Large intestine (tissue), 3 donors: ENCODE results near the gene ZNF101. TPM values are rescaled to one million over a fixed set of nuclear protein-coding genes. Genes with fewer than 3 reads are reported as not detected.
"Not testable (repeated sequence)": the region's sequence is repeated elsewhere in the genome, so short reads cannot be mapped to it uniquely, and the experiment has no call there.

ENCODE experiments used
- DNase-seq, 2 donors: peaks; one replicate each; pipeline versions ENCODE4 v3.0.0 to v3.0.0-alpha.2; 2013
- H3K27ac ChIP-seq: one replicate; pipeline ENCODE4 v1.5.1; 2013; ENCODE audit warnings: low read length
- H3K27me3 ChIP-seq: 2 replicates; pipeline ENCODE4 v1.6.1; 2013; ENCODE audit warnings: low read length; ENCODE audit not compliant: control insufficient read depth, insufficient read depth
- H3K36me3 ChIP-seq: 2 replicates; pipeline ENCODE4 v1.6.1; 2013; ENCODE audit warnings: low read length; ENCODE audit not compliant: control insufficient read depth, insufficient read depth
- H3K4me1 ChIP-seq: one replicate; pipeline ENCODE4 v1.6.1; 2013; ENCODE audit warnings: low read length; ENCODE audit not compliant: control insufficient read depth, insufficient read depth
- H3K4me3 ChIP-seq: one replicate; pipeline ENCODE4 v1.5.1; 2013; ENCODE audit warnings: low read length
- H3K9me3 ChIP-seq: one replicate; pipeline ENCODE4 v1.6.1; 2013; ENCODE audit warnings: mild to moderate bottlenecking, low read depth, low read length, moderate library complexity; ENCODE audit not compliant: control insufficient read depth
- WGBS: methylation state at CpG from one replicate; pipeline ENCODE4 v1.1.5; 2013; ENCODE audit warnings: low lambda C conversion rate; ENCODE audit not compliant: insufficient coverage; 5-methylcytosine and 5-hydroxymethylcytosine counted together
- polyA plus RNA-seq: library from polyadenylated mRNA; unstranded; fragments of 120-200 nt; gene quantifications from one replicate; pipeline ENCODE4 v1.2.1, GENCODE V29; 2013

ZNF101 gene
- polyA plus RNA-seq, 1 donor: 9.1 TPM

- Histone ChIP-seq H3K9me3 (peaks cover 30% of the 10 kb centered on the region), H3K36me3 (peaks cover 34% of the 10 kb centered on the region), H3K27ac (no peak overlapping the region), H3K27me3 (no peaks in the 10 kb centered on the region), H3K4me1 (no peaks in the 10 kb centered on the region), H3K4me3 (no peak overlapping the region)
- WGBS: 96% methylated on average over 7 of the region's 20 CpGs
- DNase-seq: no peak
These were observed 10.8 kb downstream of the ZNF101 start for GRCh38 chr19:19679176-19680073.

GRCh38 chr19:19686119-19686518, 17.5 kb downstream of the ZNF101 start:
- not testable (repeated sequence) for H3K4me3 ChIP-seq, H3K4me1 ChIP-seq, H3K27me3 ChIP-seq, H3K27ac ChIP-seq, DNase-seq, H3K36me3 ChIP-seq
- no CpG with 5 or more reads among the region's 15 CpGs for WGBS
- peaks cover 19% of the 10 kb centered on the region for H3K9me3 ChIP-seq

DNA sequence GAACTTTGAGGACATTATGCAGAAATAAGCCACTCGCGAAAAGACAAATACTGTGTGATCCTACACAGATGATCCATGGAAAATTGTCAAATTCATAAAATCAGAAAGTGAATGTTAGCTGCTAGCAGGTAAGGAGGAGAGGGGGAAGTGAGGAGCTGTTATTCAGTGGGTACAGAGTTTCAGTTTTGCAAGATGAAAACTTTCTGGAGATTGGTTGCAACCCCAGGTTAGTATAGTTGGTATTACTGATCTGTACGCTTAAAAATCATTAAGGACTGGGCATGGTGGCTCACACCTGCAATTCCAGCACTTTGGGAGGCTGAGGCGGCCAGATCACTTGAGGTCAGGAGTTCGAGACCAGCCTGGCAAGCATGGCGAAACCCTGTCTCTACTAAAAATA, 17.9 kb downstream of the ZNF101 start:
- Histone ChIP-seq H3K4me1 (no peaks in the 10 kb centered on the region), H3K27ac (no peak overlapping the region), H3K36me3 (no peaks in the 10 kb centered on the region), H3K4me3 (no peak overlapping the region), H3K9me3 (peaks cover 17% of the 10 kb centered on the region), H3K27me3 (no peaks in the 10 kb centered on the region)
- WGBS: 100% methylated on average over 2 of the region's 6 CpGs
- DNase-seq: no peak

GRCh38 chr19:19687090-19687489, 18.5 kb downstream of the ZNF101 start:
- H3K27ac ChIP-seq: no peak overlapping the region
- DNase-seq: no peak
- H3K36me3 ChIP-seq: no peaks in the 10 kb centered on the region

DNA sequence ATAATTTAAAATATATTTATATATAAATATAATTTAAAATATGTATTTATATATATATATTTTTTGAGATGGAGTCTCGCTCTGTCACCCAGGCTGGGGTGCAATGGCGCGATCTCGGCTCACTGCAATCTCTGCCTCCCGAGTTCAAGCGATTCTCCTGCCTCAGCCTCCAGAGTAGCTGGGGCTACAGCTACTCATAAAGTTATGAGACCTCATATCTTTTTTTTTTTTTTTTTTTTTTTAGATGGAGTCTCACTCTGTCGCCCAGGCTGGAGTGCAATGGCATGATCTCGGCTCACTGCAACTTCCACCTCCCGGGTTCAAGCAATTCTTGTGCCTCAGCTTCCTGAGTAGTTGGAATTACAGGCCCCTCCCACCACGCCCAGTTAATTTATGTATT, 20.4 kb downstream of the ZNF101 start:
- not testable (repeated sequence) for H3K4me3 ChIP-seq

More at GRCh38 chr19:19687090-19687489, 18.5 kb downstream of the ZNF101 start:
- Histone ChIP-seq H3K4me3 (no peak overlapping the region), H3K4me1 (no peaks in the 10 kb centered on the region), H3K9me3 (peaks cover 16% of the 10 kb centered on the region), H3K27me3 (no peaks in the 10 kb centered on the region)
- no CpG with 5 or more reads among the region's 3 CpGs for WGBS

DNA sequence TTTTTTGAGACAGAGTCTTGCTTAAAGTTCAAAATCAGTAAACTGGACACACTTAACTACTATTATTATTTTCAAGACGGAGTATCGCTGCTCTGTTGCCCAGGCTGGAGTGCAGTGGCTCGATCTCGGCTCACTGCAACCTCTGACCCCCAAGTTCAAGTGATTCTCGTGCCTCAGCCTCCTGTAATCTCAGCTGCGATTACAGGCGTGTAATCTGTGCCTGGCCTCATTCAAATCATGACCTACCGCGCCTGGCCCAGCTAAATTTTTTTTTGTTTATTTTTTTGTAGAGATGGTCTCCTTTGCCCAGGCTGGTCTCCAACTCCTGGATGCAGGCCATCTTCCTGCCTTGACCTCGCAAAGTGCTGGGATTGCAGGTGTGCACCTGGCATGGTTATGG, 23.0 kb downstream of the ZNF101 start:
- H3K27ac ChIP-seq: no peak overlapping the region
- no peaks in the 10 kb centered on the region for H3K4me1 ChIP-seq
- H3K9me3 ChIP-seq: peaks cover 8% of the 10 kb centered on the region
- H3K27me3 ChIP-seq: no peaks in the 10 kb centered on the region
- DNase-seq: no peak
- no peaks in the 10 kb centered on the region for H3K36me3 ChIP-seq
- WGBS: 100% methylated on average over 3 of the region's 10 CpGs
- no peak overlapping the region for H3K4me3 ChIP-seq

More for the DNA sequence above, 20.4 kb downstream of the ZNF101 start:
- DNase-seq, H3K27ac ChIP-seq, H3K27me3 ChIP-seq, H3K36me3 ChIP-seq, H3K4me1 ChIP-seq: not testable (repeated sequence)
- H3K9me3 ChIP-seq: peaks cover 14% of the 10 kb centered on the region
- WGBS: no CpG with 5 or more reads among the region's 10 CpGs

GRCh38 chr19:19696386-19696785, 27.7 kb downstream of the ZNF101 start:
- no peak overlapping the region for H3K4me3 ChIP-seq
- H3K4me1 ChIP-seq: no peaks in the 10 kb centered on the region
- no peaks in the 10 kb centered on the region for H3K27me3 ChIP-seq
- H3K36me3 ChIP-seq: no peaks in the 10 kb centered on the region
- no peak for DNase-seq
- H3K27ac ChIP-seq: no peak overlapping the region
- WGBS: no CpG with 5 or more reads among the region's 2 CpGs
- peaks cover 10% of the 10 kb centered on the region for H3K9me3 ChIP-seq

DNA sequence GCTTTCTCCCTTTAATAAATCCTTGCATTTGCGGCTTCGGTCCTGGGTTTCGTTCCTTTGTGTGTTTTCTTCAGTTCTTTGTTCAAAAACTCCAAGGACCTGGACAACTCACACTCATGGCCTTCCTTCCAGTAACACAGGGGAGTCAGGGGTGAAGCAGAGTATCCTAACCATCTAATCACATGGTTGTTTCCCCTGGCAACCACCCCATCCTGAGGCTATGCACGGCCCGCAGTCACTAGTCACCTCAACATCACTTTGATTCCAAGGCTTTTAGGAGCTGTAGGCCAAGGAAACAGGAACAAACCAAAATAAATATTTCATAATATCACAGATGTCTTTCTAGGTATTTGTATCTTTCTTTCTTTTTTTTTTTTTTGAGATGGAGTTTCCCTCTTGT, 28.9 kb downstream of the ZNF101 start:
- H3K4me3 ChIP-seq: no peak overlapping the region
- 100% methylated on average over 1 of the region's 5 CpGs for WGBS
- H3K27ac ChIP-seq: no peak overlapping the region
- peaks cover 11% of the 10 kb centered on the region for H3K9me3 ChIP-seq
- no peak for DNase-seq
- no peaks in the 10 kb centered on the region for H3K4me1 ChIP-seq
- H3K36me3 ChIP-seq: no peaks in the 10 kb centered on the region
- no peaks in the 10 kb centered on the region for H3K27me3 ChIP-seq

DNA sequence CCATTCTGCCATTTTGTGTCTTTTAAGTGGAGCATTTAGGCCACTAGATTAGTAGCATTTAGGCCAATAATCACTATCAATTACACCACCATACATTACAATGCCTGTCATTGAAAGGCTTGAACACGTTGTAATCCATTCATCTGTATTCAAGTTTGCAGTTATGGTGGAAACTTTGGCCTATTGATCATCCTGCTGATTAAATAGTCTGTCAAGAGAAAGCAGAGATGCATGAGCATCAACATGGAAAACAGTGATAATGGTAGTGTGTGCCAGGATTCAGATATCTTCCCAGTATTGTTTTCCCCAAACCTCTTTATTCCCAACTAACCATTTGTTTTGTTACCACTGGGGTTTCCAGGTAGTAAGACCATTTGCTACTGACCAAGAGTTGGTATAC, 31.9 kb downstream of the ZNF101 start:
- not testable (repeated sequence) for H3K27ac ChIP-seq, H3K27me3 ChIP-seq, H3K4me1 ChIP-seq, H3K4me3 ChIP-seq, DNase-seq, H3K36me3 ChIP-seq
- H3K9me3 ChIP-seq: peaks cover 11% of the 10 kb centered on the region
- WGBS: no CpG with 5 or more reads among the region's 1 CpG

DNA sequence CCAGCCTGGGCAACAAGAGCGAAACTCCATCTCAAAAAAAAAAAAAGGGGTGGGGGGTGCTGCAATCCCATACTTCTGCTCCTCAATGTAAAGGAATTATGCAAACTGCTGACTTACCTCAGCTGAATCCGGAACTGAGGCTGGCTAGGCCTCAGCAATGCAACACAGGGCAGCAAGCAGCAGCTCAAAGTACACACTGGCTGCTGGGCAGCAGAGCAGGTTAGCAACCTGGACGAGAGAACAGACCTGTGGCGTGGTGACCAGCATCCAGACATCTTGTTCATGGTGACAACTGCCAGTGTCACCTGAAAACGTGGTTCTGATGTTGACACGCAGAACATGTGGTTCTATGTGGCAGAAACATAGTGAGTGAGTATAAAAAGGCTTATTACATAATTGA, 36.2 kb downstream of the ZNF101 start:
- H3K9me3 ChIP-seq: peaks cover 35% of the 10 kb centered on the region
- H3K27ac ChIP-seq: no peak overlapping the region
- no peaks in the 10 kb centered on the region for H3K4me1 ChIP-seq

GRCh38 chr19:19710506-19710905, 41.9 kb downstream of the ZNF101 start:
- no peaks in the 10 kb centered on the region for H3K27me3 ChIP-seq
- peaks cover 34% of the 10 kb centered on the region for H3K36me3 ChIP-seq
- H3K4me3 ChIP-seq: no peak overlapping the region
- no CpG with 5 or more reads among the region's 2 CpGs for WGBS
- no peak overlapping the region for H3K27ac ChIP-seq
- H3K9me3 ChIP-seq: peaks cover 55% of the 10 kb centered on the region
- H3K4me1 ChIP-seq: no peaks in the 10 kb centered on the region
- DNase-seq: no peak

More for the DNA sequence above, 36.2 kb downstream of the ZNF101 start:
- Histone ChIP-seq H3K4me3 (no peak overlapping the region), H3K27me3 (no peaks in the 10 kb centered on the region), H3K36me3 (peaks cover 4% of the 10 kb centered on the region)
- no peak for DNase-seq
- WGBS: no CpG with 5 or more reads among the region's 6 CpGs
